GF-D8 (cell line): Measurements from ENCODE around the gene FAM174C.

Experiments
- DNase-seq: peaks from one replicate; lab custom pipeline; 2025; lab: John Stamatoyannopoulos, UW

Gene FAM174C

DNA sequence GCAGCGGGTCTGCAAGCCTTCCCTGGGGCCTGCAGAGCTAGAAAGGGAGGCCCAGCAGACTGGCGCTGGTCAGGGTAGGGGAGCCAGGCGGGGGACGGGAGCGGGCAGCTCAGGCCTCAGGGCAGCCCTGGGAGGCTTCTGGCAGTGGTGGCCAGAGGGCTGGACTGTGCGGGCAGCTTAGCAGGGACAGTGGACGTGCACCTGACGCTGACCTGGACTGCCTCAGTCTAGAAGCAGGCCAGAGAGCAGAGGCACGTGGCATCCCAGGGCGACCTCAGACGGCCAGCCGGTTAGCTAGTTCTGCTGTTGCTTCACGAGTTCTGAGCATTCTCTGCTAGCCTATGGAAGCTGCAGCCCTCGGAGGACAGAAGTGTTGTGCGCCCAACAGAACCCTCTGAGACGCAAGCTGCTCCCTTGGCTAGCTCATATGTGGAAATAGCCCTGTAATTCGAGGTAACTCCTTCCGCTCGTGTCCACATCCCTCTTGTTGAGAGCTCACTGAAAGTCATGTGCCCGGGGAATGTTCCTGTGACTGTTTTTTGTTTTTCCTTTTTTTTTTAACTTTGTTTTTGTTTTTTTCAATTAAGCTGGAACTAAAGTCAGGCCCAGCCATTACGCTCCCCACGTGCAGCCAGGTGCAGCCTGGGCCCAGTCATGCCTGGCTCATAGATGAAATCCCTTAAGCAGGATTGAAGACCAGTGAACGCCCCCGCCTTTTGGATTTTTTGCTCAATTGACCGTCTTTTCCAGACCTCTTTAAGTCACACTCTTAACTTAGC, 1.9 kb upstream of the FAM174C start:
- DNase-seq = no peak

DNA sequence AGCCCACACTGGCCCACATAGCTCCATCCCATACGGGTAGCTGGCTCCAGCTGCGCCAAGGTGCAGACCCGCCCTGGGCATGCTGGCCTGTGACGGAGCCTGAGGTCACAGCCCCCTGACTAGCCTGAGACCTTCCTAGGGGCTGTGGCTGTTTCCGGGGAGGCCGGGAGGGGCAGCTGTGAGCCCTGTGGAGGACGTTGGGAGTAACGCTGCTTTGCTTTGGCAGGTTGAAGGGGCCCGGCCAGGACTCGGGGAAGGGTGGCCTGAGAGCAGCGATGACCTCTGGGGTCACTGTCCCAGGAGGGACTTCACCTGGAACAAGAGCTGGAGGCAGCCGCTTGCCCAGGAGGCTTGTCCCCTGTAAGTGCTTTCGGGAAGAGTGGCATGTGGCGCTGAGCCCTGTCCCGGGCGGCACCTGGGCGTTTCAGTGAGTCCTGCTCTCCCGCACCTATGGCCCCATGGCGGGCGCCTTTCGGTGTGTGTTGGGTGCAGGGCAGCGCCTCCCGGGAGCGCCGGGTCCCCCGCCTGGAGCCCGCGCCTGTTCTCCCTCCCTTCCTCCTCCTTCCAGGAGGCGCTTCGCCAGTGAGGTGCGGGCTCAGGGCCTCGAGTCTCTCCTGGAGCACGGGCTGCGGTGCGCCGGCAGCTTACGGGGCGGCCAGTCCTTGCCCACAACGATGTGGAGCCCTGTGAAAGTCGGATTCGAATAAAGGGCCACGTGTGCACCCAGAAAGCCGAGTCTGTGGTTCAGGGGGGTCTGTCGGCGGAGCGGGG, 1.1 kb upstream of the FAM174C start:
- DNase-seq = no peak

DNA sequence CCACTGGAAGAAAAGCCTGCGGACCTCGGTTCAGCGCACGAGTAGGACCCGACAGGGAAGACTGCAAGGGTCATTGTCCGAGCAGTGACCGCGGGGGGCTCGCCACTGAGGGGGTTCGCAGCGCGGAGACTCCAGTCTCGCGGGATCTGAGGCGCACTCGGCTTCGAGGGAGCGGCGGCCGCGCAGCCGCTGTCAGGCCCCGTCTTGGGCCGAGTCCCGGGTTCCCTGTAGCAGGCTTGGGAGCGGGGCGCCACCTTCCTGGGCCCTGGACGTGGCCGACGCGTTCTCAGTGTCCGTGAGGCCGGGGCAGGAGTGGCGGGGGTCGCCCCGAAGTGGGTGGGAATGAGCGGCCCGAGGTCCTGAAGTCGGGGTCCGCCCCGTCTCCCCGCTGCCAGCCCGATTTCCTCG, 474 bp upstream of the FAM174C start:
- DNase-seq = no peak

DNA sequence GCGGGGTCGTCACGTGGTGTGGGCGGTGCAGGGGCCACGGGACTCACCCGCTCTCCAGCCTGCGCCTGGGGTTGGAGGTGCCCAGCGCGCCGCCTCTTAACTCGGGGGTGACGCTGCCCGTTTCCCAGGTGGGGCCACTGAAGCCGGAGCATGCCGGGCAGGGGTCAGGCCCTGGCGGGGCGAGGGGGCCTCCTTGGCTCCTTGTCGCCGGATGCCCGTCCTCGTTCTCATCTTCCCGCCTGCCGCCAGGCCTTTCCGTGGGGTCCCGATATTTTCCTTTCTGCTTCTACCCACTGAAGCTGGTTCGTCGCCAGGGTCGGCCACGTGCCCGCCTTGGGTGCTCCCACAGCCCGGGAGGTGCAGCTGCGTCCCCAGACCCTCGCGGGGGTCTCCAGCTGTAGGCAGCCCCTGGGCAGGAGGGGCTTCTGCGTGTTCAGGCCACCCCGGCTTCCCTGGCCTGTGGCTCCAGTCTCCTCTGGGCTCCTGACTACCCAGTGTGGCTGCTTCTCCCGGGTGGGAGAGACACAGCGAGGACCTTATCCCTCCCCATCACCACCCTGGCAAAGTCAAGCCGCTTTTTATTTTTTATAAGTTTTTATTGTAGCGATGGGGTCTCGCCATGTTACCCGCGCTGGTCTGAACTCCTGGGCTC, 772 bp downstream of the FAM174C start:
- DNase-seq = no peak

DNA sequence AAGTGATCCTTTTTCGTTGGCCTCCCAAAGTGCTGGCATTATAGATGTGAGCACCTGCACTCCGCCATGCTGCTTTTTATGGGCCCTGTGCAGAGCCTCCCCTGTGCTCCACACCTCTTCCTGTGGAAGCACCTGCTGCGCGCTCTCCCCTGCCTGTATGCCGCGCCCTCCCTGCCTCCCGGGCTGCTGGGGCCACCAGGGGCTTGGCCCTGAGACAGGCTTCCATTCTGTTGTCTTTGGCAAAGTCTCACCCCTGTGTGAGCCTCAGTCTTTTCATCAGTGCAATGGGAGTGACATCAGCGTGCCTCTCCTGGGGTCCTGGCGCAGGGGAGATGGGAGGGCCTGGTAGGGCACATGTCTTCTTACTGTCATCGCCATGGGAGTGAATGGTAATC, 1.3 kb downstream of the FAM174C start:
- peak; percentile 21 for DNase-seq

DNA sequence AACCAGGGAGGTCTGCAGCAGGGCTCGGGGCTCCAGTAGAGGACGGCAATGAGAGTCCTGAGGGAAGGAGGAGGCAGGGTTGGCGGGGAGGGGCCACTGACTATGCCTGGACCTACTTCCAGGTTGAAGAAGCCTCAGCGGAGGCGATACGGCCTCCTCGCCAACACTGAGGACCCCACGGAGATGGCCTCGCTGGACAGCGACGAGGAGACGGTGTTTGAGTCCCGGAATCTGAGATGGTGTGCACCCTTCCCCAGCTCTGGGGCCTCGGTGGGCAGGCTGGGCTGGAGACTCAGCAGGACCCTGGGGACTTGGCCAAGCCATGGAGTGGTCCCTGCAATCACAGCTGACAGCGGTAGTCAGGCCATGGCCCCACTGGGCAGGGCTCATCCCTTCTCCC, 1.7 kb downstream of the FAM174C start:
- DNase-seq = no peak

DNA sequence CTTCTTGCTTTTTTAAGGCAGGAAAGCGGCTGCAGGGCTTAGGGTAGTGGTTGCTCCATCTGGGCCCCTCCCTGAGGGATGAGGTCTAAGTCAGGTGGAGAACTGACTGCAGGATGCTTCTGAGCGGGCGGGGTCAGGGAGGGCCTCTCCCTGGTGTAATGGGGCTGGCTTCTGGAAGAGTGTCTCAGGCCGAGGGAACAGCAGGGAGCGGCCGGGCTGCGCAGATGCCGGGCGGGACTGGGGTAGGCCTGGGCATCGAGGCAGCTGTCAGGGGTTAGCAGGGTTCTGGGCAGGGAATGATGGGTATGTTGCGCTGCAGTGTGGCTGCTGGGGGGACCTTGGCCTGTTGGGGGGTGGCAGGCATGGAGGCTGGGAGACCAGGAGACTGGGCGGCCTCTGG, 2.7 kb downstream of the FAM174C start:
- DNase-seq = no peak

DNA sequence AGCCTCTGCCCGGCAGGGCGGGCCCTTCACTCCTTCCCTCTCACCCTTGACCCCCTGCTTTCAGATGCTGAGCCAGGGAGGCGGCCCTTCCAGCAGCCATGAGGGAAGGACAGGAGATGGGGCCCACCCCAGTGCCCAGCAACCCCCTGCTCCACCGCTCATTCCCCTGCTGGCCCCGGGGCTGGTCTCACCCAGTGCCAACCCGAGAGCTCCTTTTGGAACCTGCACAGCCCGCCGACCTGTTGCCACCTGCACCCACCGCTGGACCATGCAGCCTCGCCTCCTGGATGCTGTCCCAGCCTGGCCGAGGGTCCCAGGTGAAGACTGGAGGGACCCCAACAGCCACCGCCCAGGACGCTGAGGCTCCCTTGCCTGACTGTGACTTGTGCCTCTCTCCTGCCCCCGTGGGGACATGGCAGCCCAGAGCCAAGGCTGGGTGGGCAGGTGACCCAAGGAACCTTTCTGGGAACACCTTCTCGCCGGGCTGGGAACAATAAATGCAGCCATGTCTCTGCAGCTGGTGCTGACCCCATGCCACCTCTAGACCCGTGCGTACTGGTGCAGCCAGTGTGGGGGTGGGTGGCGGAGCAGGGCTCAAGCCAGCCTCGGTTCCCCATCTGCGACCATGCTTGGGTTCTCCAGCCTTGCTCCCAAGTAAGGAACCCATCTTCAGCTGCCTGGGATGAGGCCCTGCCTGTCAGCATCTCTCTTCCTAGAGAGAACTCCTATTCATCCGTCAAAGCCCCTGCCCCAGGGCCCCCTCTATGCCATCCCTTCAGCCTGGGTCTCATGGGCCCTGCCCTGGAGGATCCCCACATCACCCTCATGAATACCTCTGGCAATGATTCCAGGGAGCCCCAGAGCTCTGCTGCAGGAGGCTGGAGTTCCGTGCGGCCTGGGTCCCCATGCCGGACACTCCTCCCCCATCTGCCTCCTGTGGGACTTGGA, 3.7 kb downstream of the FAM174C start:
- DNase-seq = no peak

DNA sequence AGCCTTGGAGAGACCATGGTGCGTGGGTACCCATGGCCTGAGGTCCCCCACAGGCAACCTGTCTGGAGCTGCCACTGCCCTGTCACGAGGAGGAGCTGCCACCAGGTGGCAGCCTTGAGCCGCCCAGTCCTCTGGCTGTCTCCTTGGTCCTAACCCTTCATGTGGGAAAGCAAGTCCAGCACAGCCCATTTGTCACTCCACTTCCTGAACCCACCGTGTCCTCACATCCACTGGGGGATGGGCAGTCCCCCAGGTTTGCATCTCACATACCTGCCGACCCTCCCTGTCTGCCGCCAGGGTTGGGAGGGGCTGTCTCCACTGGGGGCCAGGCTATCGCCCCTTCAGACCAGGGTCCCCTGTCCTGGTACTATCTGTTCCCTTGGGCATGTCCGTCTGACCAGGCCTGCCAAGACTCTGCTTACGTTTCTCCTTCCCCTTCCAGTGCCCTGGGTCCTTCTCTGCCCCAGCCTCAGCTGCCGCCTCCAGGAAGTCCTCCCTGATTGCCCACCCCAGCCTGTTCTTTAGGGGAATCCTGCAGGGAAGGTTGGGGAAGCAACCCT, 4.5 kb downstream of the FAM174C start:
- peak; percentile 23 for DNase-seq

DNA sequence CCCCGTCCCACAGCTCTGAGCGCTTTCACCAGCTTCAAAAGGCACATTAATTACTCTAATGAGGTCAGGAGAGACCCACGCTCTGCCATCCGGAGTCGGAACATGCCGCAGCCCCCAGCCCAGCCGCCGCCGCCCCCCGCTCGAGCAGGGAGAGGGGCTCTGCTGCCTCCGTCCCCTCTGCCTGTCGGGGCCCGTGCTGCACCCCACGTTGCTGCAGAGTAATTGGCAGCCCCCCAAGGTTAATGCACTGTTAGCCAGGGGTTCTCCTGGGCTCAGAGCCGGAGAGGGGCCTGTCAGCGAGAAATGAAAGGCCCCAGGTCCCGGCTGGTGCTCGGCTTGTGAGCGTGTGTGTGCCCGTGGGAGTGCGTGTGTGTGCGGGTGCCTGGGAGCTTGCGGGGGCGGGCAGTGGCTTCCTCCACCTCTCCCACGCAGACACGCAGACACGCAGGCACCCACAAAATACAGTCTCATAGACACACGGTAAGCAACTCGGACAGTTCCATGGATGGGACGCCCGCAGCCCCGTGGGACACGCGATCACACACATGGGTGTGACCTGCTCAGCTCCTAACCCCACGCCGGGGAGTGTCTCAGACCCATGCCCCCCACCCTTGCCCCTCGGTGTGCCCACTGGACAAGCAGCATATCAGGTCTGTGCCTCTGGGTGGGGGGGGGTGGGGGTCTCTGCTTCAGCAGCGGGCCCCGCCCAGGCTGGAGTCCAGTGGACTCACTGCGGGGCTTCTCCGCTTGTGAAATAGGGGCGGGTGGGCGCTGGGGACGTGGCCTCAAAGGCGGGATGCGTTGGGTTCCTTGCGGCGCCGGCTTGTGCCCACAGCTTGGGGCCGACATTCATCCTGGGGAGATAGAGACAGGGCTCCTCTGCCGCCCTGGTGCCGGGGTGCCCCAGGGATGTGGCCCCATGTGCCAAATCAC, 5.6 kb downstream of the FAM174C start:
- no peak for DNase-seq

DNA sequence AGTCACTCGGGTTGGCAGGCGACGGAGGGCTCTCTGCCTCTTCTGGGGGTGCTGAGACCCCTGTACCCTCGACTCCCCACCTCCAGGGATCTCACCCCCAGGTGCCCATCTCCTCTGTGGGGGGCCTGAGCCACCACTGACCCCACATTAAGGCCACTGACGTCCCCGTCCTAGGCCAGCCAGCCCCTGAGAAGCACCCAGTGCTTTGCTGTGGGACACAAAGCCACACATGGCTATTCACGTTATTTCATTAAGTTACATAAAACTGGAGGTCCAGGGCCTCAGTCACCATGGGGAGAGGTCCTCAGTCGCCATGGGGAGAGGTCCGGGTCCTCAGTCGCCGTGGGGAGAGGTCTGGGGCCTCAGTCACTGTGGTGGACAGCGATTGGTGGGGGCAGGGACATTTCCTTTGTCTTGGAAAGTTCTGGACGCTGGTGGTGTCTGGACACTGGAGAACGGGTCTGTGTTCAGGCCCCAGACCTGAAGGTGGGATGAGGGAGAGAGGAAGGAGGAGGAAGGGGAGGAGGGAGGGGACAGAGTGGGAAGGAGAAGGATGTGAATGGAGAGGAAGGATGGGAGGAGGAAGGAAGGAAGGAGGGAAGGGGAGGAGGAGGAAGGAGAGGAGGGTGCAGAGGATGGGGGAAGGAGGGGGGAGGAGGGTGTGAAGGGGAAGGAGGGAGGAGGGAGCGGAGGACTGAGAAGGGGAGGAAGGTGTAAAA, 6.4 kb downstream of the FAM174C start:
- DNase-seq = no peak

DNA sequence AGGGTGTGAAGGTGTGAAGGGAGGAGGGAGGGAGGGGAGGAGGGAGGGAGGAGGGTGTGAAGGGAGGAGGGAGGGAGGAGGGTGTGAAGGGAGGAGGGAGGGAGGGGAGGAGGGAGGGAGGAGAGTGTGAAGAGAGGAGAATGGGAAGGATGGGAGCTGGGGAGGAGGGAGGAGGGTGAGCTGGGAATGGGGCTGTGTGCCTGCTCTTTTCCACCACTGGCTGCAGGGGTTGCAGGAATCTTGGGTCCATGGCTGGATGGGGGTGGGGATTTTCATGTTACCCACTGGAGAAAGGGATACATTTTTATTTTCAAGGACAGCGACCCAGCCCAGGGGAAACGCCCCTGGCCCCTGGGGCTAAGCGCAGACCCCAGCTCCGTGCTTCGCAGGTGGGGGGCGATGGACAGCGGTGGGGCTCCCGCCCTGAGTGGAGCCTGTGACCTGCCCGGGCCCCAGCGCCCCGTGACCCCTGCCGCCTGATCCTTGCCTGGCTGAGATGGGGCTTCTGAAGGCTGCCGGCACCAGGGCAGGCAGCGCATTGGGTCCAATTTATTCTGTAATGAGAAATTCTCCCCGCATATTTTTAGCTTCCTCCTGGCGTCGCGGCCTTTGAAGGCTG, 7.4 kb downstream of the FAM174C start:
- no peak for DNase-seq

DNA sequence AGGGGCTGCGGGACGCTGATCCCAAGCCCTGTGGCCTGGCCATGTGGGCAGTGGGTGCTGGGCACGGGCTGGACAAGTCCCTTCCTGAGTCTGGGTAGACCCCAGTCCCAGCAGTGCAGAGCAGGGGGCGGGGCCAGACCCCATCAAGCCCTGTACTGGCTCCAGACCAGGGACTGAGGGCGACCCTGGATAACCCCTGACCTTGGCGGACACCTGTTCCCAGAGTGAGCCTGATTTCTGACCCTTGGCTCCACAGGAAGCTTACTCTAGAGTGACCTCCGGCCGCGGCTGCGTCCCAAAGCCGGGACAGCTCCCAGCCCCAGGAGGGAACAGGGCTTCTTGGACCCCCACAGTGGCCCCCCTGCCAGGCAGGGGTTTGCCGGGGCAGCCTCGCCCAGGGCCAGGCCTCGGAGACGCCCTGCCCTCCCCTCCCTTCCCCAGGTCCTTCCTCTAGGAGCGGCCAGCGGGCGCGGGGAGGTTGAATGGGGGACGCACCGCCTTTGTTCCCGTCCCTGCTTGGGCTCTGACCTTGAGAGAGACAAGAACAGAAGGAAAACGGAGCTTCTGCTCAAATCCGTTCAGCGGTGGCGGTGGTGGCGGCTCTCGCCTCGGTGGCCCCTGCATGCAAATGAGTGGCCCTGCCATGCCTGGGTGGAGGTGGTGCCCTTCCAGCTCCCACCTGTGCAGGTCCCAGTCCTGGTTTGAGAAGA, 8.0 kb downstream of the FAM174C start:
- DNase-seq = no peak

DNA sequence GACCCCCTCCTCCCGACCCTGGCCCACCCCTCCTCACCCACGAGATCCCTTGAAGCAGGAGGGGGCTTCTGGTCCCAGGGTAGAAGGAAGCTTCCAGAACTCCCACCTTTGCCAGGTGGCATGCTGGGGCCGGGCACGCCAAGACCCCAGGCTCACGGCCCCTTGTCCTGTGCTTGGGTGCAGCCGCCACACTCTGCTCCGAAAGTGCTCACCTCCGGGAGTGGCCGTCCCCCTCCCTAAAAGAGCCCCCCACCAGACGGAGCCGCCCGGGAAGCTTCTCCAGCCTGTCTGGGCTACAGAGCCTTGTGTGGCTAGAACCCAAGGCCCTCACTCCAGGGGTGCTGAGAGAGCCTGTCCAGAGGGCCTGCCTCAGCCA, 8.6 kb downstream of the FAM174C start:
- DNase-seq = no peak

DNA sequence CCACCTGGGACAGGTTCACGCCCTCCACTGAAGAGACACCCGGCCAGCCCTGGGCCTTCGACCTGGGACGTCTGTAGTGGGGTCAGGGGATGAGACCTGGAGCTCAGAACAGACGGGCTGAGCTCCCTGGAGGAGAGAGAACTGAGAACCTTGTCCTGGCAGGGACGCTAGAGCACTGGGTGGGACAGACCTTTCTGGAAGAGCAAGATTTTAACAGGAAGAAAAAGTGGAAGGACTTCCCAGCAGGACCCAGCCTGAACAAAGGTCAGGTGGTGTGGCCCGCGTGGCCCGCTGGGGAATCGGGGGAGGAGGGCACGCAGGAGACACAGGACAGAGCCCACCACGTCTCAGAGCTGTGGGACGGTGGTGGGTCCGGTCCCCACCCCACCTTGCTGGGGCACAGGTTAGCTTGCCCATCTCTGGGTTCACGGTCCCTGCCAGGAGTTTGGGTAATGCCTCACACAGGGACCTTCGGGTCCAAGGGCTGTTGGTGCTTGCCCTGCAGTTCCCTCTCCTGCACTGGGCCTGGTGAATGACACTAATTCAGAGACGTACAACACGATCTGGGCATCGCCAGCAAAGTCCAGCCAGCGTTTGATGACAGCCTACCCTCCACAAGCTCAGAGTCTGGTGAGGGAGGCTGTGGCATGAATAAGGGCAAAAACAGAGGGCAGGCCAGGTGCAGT, 9.1 kb downstream of the FAM174C start:
- DNase-seq = no peak

DNA sequence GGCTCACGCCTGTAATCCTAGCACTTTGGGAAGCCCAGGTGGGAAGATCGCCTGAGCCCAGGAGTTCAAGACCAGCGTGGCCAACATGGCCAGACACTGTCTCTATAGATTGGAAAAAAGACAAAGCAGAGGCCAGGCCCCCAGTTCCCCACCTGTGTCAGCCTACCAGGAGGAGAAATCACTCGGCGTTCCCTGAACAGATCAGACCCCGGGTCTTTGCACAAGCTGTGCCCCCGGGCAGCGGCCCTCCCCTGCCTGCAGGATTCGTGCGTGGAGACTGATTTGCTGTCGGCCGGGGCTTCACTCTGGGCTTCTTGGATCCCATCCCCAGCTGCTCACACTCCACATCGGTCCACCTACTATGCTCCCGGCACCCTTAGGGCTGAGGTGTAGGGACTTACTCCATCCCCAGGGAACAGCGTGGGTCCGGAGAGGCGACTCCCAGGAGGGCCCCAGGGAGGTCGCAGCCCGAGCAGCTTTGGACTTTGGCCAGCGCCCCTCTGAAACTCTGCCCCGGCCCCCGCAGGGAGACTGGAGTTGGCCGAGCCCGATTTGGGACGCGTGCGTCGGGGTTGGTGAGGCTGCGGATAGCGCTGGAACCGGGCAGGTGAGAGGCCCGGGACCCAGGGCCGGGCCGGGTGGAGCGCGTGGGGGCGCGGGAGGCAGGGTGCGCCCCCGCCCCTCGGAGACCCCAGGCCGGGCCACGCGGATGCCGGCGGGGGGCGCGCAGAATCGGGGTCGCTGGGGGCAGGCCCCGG, 9.8 kb downstream of the FAM174C start:
- no peak for DNase-seq

DNA sequence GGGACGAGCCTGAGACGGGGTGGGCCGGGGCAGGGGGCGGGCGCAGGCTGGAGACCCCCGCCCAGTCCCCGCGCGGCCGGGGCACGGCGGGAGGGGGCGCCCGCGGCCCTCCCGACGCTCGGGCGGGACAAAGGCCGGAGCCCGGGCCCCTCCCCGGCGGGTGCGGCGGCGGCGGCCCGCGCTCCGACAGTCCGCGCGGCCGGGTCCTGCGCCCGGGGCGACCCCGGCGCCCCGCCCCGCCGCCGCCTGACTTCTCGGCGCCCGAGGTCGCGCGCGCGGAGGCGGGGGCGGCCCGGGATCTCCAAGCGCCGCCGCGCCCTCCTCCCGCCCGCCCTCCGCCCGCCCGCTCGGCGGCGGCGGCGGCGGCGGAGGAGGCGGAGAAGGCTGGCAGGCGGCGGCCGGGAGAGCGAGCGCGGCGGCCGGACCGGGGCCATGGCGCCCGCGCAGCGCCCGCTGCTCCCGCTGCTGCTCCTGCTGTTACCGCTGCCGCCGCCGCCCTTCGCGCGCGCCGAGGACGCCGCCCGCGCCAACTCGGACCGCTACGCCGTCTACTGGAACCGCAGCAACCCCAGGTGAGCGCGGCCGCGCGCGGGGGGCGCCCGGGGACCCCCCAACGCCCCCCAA, 10.5 kb downstream of the FAM174C start, which contains the start of gene EFNA2:
TSS of gene EFNA2 (plus strand) at position 137 of the 624 bp plus-strand sequence. CDS start at position 433, 296 bp downstream.
- DNase-seq = no peak
